K562 (cell line): ENCODE results near the gene RASGRP4. TPM values are rescaled to one million over a fixed set of nuclear protein-coding genes. Genes with fewer than 3 reads are reported as not detected.

Source experiments
- ATAC-seq: fragments of 200-7000 bp; cut with Tn5 transposase; 3 replicates; pipeline ENCODE4 v1.9.1; 2020; ENCODE audit warnings: moderate library complexity
- BruUV-seq: library from RNA; stranded (reverse); fragments of 400-500 nt; replicated peaks from 2 replicates; lab custom pipeline; 2021; lab: Mats Ljungman, UMichigan
- CTCF ChIA-PET: fragments of 300-600 bp; formaldehyde crosslinking; extraction: SDS; loops from one replicate; lab custom pipeline; 2021; ENCODE audit warnings: low intra/inter-chr PET ratio; lab: Yijun Ruan, JAX
- POLR2A ChIA-PET: fragments of 300-600, 350-650 bp; sonication (Branson Sonifier 250); formaldehyde crosslinking; extraction: SDS; loops from one replicate; lab custom pipeline; 2021; ENCODE audit warnings: antibody characterized with exemption, inconsistent platforms; lab: Yijun Ruan, JAX
- DNase-seq, 4 experiments: peaks; one replicate each; pipeline versions ENCODE4 v3.0.0 to v3.0.0-alpha.2; 2011 to 2018; ENCODE audit warnings: low spot score in 3 of 4, mixed read lengths in 3 of 4; ENCODE audit errors: extremely low read depth in 1 of 4
- FAIRE-seq: peaks from 2 replicates; lab custom pipeline; 2011; peaks lifted over from hg19 to GRCh38; lab: Jason Lieb, UNC
- H2AFZ ChIP-seq: 2 replicates; pipeline ENCODE4 v1.6.0; 2011; ENCODE audit warnings: low read depth, low read length, control low read depth, inconsistent platforms
- H3K27ac ChIP-seq: fragments of 200-600 bp; 3 replicates; pipeline ENCODE4 v1.8.0; 2011; ENCODE audit warnings: low read depth, mild to moderate bottlenecking, control low read depth, inconsistent platforms, low read length, moderate library complexity, mixed read lengths; ENCODE audit errors: extremely low read depth
- H3K27me3 ChIP-seq, 2 experiments: fragments of 300-600 bp in 1 of 2; 2 replicates in 1 of 2; 3 replicates in 1 of 2; pipeline versions ENCODE4 v1.6.0 to v1.8.0; 2011; ENCODE audit warnings: inconsistent platforms in 2 of 2, low read length in 2 of 2, mild to moderate bottlenecking in 1 of 2, mixed read lengths in 1 of 2, moderate library complexity in 1 of 2; ENCODE audit not compliant: control insufficient read depth in 2 of 2, insufficient read depth in 2 of 2
- H3K36me3 ChIP-seq: fragments of 300-600 bp; 3 replicates; pipeline ENCODE4 v1.8.0; 2011; ENCODE audit warnings: mild to moderate bottlenecking, low read length, inconsistent platforms; ENCODE audit not compliant: control insufficient read depth, insufficient read depth
- H3K4me1 ChIP-seq, 2 experiments: fragments of 200-600 bp in 1 of 2; replicated peaks in 1 of 2; 2 replicates in 1 of 2; 3 replicates in 1 of 2; pipeline versions ENCODE4 v1.5.1 to v1.8.0; 2011; ENCODE audit warnings: inconsistent platforms in 2 of 2, low read length in 2 of 2, mild to moderate bottlenecking in 1 of 2, mixed read lengths in 1 of 2, moderate library complexity in 1 of 2; ENCODE audit not compliant: control insufficient read depth in 2 of 2, insufficient read depth in 2 of 2
- H3K4me2 ChIP-seq: 2 replicates; pipeline ENCODE4 v1.6.1; 2011; ENCODE audit warnings: low read length, control low read depth, inconsistent platforms, mixed read lengths; ENCODE audit not compliant: insufficient read depth
- H3K4me3 ChIP-seq: fragments of 200-600 bp; sonication (generic), shearing (Covaris generic); 2 replicates; pipeline ENCODE4 v1.5.1; 2016; ENCODE audit warnings: control low read depth, inconsistent platforms
- H3K79me2 ChIP-seq: fragments of 200-600 bp; 3 replicates; pipeline ENCODE4 v1.8.0; 2011; ENCODE audit warnings: low read length, inconsistent platforms; ENCODE audit not compliant: control insufficient read depth, insufficient read depth
- H3K9ac ChIP-seq, 2 experiments: 2 replicates each; pipeline versions ENCODE4 v1.6.0 to v1.6.1; 2011; ENCODE audit warnings: low read depth in 2 of 2, low read length in 2 of 2, control low read depth in 1 of 2, inconsistent platforms in 1 of 2, mild to moderate bottlenecking in 1 of 2, mixed read lengths in 1 of 2; ENCODE audit not compliant: insufficient read depth in 1 of 2
- H3K9me1 ChIP-seq: one replicate; pipeline ENCODE4 v1.6.0; 2011; ENCODE audit warnings: inconsistent platforms, mild to moderate bottlenecking, low read length, moderate library complexity; ENCODE audit not compliant: control insufficient read depth, insufficient read depth
- H3K9me3 ChIP-seq: replicated peaks from 2 replicates; pipeline ENCODE4 v1.5.1; 2011; ENCODE audit warnings: low read depth, low read length, inconsistent platforms; ENCODE audit not compliant: control insufficient read depth, insufficient read depth
- H4K20me1 ChIP-seq: replicated peaks from 2 replicates; pipeline ENCODE4 v1.6.1; 2011; ENCODE audit warnings: low read length, inconsistent platforms, mixed read lengths; ENCODE audit not compliant: control insufficient read depth, insufficient read depth
- BCLAF1 ChIP-seq, 2 experiments: fragments of 450-650 bp in 1 of 2; IDR thresholded peaks; 2 replicates each; pipeline ENCODE4 v1.6.1; 2011 to 2017; ENCODE audit warnings: low read depth in 2 of 2, antibody characterized with exemption in 1 of 2, borderline replicate concordance in 1 of 2, low read length in 1 of 2, mild to moderate bottlenecking in 1 of 2, mixed read lengths in 1 of 2; ENCODE audit not compliant: control insufficient read depth in 1 of 2
- CREB3 ChIP-seq: fragments of 450-650 bp; conservative IDR thresholded peaks from 2 replicates; pipeline ENCODE4 v1.6.1; 2016; ENCODE audit warnings: missing genetic modification characterization, low read depth, mild to moderate bottlenecking, missing compliant biosample characterization, moderate library complexity
- EP400 ChIP-seq: fragments of 450-650 bp; IDR thresholded peaks from 2 replicates; pipeline ENCODE4 v1.6.1; 2017; ENCODE audit warnings: antibody characterized with exemption, mild to moderate bottlenecking, moderate library complexity
- PTBP1 ChIP-seq: fragments of 200-400 bp; formaldehyde crosslinking; IDR thresholded peaks from 2 replicates; pipeline ENCODE4 v1.6.1; 2017; ENCODE audit warnings: low read depth, low read length
- RBM25 ChIP-seq: fragments of 200-400 bp; formaldehyde crosslinking; IDR thresholded peaks from 2 replicates; pipeline ENCODE4 v1.6.1; 2018; ENCODE audit warnings: low read length, low read depth, moderate library complexity; ENCODE audit not compliant: severe bottlenecking
- RUNX1 ChIP-seq: sonication (generic); IDR thresholded peaks from 2 replicates; pipeline ENCODE4 v1.6.1; 2016; ENCODE audit warnings: antibody characterized with exemption, low read depth
- TEAD4 ChIP-seq, 2 experiments: sonication (generic) in 1 of 2; formaldehyde crosslinking in 1 of 2; IDR thresholded peaks; 2 replicates each; pipeline versions ENCODE4 v1.6.1 to v1.8.0; 2012 to 2022; ENCODE audit warnings: borderline replicate concordance in 1 of 2, inconsistent platforms in 1 of 2, low read length in 1 of 2, mild to moderate bottlenecking in 1 of 2, missing genetic modification reagents in 1 of 2
- ZNF282 ChIP-seq: sonication (generic); formaldehyde crosslinking; IDR thresholded peaks from 2 replicates; pipeline ENCODE4 v1.8.1; 2023; ENCODE audit warnings: missing genetic modification reagents
- WGBS: fragments of 100-300 bp; shearing (Covaris generic); methylation state at CpG from one replicate; pipeline ENCODE4 v1.1.6; 2016; ENCODE audit warnings: low coverage, mixed read lengths; ENCODE audit not compliant: insufficient coverage; ENCODE audit errors: missing lambda C conversion rate; 5-methylcytosine and 5-hydroxymethylcytosine counted together
- in situ Hi-C: fragments of 300-500 bp; cut with MboI; formaldehyde crosslinking; loops from 4 replicates; pipeline ENCODE4 v1.15.0; 2018; ENCODE audit warnings: inconsistent platforms, mixed read lengths
- intact Hi-C: fragments of 100-400 bp; cut with micrococcal nuclease; formaldehyde crosslinking; loops from 2 replicates; pipeline ENCODE4 v1.14.2; 2022
- polyA plus RNA-seq, 8 experiments: library from polyadenylated mRNA; depleted of rRNA in 4 of 8; stranded (reverse) in 5 of 8; unstranded in 3 of 8; fragments of >200 nt; fragmentation: Nextera tagmentation in 2 of 8; fragmentation: Illumina TruSeq in 1 of 8; extraction: Ambion mirVana in 2 of 8; extraction: Trizol in 1 of 8; gene quantifications; 2 replicates each; pipeline versions ENCODE4 v1.2.1 to v1.2.3, GENCODE V29; 2011 to 2014; ENCODE audit warnings: inconsistent platforms in 1 of 8, missing spikeins in 1 of 8
- total RNA-seq, 7 experiments: library from RNA; depleted of rRNA in 6 of 7; stranded (reverse); fragments of >200 nt in 6 of 7; fragmentation: Illumina TruSeq in 2 of 7; extraction: Trizol in 2 of 7; gene quantifications; 2 replicates each; pipeline versions ENCODE4 v1.2.1 to v1.2.3, GENCODE V29; 2011 to 2021; ENCODE audit warnings: low replicate concordance in 1 of 7

The RASGRP4 gene
- total and polyA plus RNA-seq, 9 of the 15 experiments (the other 6 are each of a cell fraction or from before 2014, with no cell fraction given), result 0.39 to 4.6 (median 3.8) TPM

- Histone ChIP-seq H3K4me1 (peaks cover 23 to 38% of the 10 kb centered on the region in 2 experiments), H3K4me3 (no peak overlapping the region), H3K9me3 (no peaks in the 10 kb centered on the region), H3K27ac (no peak overlapping the region), H3K36me3 (no peaks in the 10 kb centered on the region), H3K79me2 (peaks cover 4% of the 10 kb centered on the region; the same call in 1 of the 3 replicates), H3K4me2 (no peak overlapping the region), H4K20me1 (no peaks in the 10 kb centered on the region), H2AFZ (no peak overlapping the region), H3K27me3 (no peaks in the 10 kb centered on the region), H3K9ac (no peak overlapping the region; a peak in 1 of 4 replicates), H3K9me1 (no peaks in the 10 kb centered on the region)
- ChIA-PET CTCF (no interaction called here), POLR2A (interaction anchor here (1.0 kb wide), 1 partner anchor 30 kb away, joined by 3 read pairs; no protein-coding TSS in a partner anchor)
- WGBS, result 61% methylated on average over 7 of the region's 7 CpGs
- intact Hi-C loops, result no loop called here
- ATAC-seq (no peak), FAIRE-seq (no peak), DNase-seq (no peak)
- in situ Hi-C loops, result no loop called here
- BruUV-seq, result no TSS peak
- TF ChIP-seq ZNF282 (CRISPR knock-in tag) (no peak), PTBP1 (no peak), BCLAF1 (IDR thresholded peaks at IDR 0.05; ENCODE audit: borderline replicate concordance in 1 of 2, control insufficient read depth in 1 of 2, low read depth in 2 of 2, low read length in 1 of 2) (no peak), TEAD4 (IDR thresholded peaks at IDR 0.05; ENCODE audit: low read length) (no peak), TEAD4 (CRISPR knock-in tag; IDR thresholded peaks at IDR 0.05; ENCODE audit: borderline replicate concordance) (no peak), CREB3 (no peak), RUNX1 (no peak), EP400 (no peak), RBM25 (no peak)
These were observed 3.6 kb downstream of the RASGRP4 start for GRCh38 chr19:38422438-38422837.
